GM06990 (cell line): ENCODE data around the gene SRPRA.

Source experiments
- DNase-seq: peaks from one replicate; pipeline ENCODE4 v3.0.0-alpha.2; 2011; ENCODE audit not compliant: insufficient read length; ENCODE audit errors: extremely low read depth
- H3K27me3 ChIP-seq: replicated peaks from 2 replicates; pipeline ENCODE4 v1.6.0; 2011; ENCODE audit warnings: low read length; ENCODE audit not compliant: control insufficient read depth, insufficient read depth
- H3K36me3 ChIP-seq: 2 replicates; pipeline ENCODE4 v1.5.1; 2011; ENCODE audit warnings: low read length; ENCODE audit not compliant: control insufficient read depth, insufficient read depth
- H3K4me3 ChIP-seq: replicated peaks from 2 replicates; pipeline ENCODE4 v1.5.1; 2011; ENCODE audit warnings: low read depth, mild to moderate bottlenecking, control low read depth, low read length
- TF ChIP-seq, protein P1 (sequence below): IDR thresholded peaks from 2 replicates; pipeline ENCODE4 v1.5.1; 2011; ENCODE audit warnings: low read length, control low read depth, mild to moderate bottlenecking, inconsistent platforms; ENCODE audit not compliant: insufficient read depth, poor library complexity, severe bottlenecking

The SRPRA gene

DNA sequence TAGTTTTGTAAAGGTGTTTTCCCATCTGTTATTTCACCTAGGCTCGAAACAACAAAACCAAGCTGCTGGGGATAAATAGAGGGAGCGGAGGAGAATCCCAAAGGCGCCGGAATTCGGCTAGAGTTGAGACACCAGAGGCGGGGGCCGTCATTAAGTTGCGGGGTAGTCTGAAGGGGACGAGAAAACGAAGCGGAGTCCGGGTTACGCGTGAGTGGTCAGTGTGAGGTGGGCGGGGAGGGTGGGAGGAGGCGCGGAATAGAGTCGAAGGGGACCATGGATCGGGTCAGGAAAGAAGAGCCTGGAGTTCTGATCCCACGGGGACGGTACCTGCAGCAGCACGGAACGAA is 361 bp downstream of the SRPRA start:
- Histone ChIP-seq H3K36me3 (peaks cover 41% of the 10 kb centered on the region), H3K4me3 (peak overlapping the region; percentile 94), H3K27me3 (no peaks in the 10 kb centered on the region)
- no peak for DNase-seq
- TF ChIP-seq, protein P1, sequence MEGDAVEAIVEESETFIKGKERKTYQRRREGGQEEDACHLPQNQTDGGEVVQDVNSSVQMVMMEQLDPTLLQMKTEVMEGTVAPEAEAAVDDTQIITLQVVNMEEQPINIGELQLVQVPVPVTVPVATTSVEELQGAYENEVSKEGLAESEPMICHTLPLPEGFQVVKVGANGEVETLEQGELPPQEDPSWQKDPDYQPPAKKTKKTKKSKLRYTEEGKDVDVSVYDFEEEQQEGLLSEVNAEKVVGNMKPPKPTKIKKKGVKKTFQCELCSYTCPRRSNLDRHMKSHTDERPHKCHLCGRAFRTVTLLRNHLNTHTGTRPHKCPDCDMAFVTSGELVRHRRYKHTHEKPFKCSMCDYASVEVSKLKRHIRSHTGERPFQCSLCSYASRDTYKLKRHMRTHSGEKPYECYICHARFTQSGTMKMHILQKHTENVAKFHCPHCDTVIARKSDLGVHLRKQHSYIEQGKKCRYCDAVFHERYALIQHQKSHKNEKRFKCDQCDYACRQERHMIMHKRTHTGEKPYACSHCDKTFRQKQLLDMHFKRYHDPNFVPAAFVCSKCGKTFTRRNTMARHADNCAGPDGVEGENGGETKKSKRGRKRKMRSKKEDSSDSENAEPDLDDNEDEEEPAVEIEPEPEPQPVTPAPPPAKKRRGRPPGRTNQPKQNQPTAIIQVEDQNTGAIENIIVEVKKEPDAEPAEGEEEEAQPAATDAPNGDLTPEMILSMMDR = no peak

DNA sequence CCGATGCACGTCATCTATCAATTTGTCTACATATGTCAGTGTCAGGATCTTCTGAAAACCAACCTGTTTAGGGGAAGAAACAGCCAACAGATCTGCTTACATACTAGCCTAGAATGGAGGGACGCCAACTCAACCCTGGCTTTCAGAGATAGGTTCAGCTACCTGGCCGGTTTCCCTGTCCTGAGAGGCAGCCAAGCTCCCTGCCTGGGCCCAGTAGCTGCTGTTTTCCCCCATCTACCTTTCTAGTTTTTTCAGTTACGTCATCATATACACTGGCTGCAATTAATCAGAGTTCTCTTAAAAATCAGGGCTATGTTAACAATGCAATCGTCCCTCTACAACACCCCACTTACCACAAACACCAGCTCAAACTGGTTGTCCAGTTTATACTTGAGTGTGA is 1.0 kb downstream of the SRPRA start:
- peak overlapping the region; percentile 94 for H3K4me3 ChIP-seq

DNA sequence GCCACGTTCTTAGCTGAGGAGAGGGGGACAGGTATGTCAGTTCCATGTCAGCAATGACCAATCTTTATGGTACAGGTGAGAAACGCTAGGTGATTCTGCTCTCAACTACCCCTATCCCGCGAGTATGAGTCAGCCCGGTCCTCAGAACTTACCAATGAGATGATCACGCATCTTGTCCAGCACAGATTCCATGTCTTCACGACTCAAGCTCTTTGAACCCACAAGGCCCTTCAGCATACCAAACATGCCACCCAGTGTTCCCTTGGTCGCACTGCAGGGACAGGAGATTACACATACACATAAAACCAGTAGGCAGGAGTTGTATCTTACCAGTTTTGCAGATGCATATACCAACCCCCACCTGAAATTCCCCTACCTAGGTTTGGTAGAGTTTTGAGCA is 2.9 kb downstream of the SRPRA start:
- TF ChIP-seq, protein P1 = no peak
- H3K36me3 ChIP-seq = peaks cover 38% of the 10 kb centered on the region
- H3K4me3 ChIP-seq = no peak overlapping the region
- H3K27me3 ChIP-seq = no peaks in the 10 kb centered on the region
- no peak for DNase-seq

More for the DNA sequence above, 1.0 kb downstream of the SRPRA start:
- DNase-seq = no peak
- H3K36me3 ChIP-seq = peaks cover 39% of the 10 kb centered on the region
- H3K27me3 ChIP-seq = no peaks in the 10 kb centered on the region
- TF ChIP-seq, protein P1 = no peak

DNA sequence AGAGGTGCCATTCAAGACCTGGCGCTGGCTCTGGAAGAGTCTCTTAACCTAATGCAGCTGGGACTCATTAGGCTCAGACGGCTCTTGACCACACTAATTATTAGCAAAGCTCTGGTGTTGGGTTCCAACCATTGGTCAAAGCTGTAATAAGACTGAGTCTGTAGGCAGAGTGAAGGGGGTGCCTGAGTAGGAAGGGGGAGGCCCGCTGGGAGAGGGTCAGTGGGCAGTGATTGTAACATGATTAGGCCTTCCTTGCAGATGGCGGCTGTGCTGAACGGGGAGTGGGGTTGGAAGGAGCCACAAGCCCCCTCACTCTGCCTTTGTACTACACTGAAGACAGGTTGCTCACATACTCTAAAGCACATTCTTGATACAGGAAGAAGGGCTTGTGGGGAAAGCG is 5.2 kb downstream of the SRPRA start:
- H3K36me3 ChIP-seq = peaks cover 38% of the 10 kb centered on the region
- no peak for DNase-seq
- TF ChIP-seq, protein P1 = no peak
- H3K4me3 ChIP-seq = no peak overlapping the region
- no peaks in the 10 kb centered on the region for H3K27me3 ChIP-seq

DNA sequence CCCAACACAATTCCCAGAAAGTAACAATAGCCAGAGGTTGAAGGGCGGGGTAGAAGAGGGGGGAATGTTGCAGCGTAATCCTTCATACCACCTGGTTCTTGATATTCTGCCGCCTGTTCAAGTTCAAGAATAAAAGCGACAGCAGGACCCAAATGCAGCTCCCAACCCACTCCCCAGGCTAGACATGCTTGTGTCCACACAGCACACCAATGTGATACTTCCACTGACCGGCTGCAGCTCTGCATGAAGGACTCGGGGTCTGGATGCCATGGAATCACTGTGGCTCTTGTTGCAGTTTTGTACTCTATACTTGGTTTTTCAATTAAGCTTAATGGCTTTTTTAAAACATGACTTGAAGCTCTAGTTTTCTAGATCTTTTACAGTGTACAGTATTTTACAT is 6.5 kb downstream of the SRPRA start:
- Histone ChIP-seq H3K4me3 (no peak overlapping the region), H3K36me3 (peaks cover 38% of the 10 kb centered on the region), H3K27me3 (no peaks in the 10 kb centered on the region)
- no peak for DNase-seq
- TF ChIP-seq, protein P1 = no peak

DNA sequence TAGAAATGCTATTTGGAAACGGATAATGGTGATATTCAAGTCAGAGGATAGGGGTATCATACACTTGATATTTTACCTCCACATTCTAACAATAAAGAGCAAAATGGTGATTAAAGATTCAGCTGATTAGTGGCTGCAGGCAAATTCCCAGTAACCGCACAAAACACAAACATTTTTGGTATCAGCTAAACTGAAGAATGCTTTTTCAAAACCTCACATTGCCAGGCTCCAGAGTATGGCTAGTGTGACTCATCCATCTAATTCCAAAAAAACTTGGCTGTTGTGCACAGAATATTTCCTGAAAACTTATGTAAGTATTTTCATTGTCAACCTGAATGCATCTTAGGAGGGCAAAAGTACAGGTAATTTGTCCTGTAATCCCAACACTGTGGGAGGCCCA is 10.9 kb downstream of the SRPRA start:
- Histone ChIP-seq H3K36me3 (peaks cover 7% of the 10 kb centered on the region), H3K4me3 (no peak overlapping the region), H3K27me3 (no peaks in the 10 kb centered on the region)
- TF ChIP-seq, protein P1 = no peak
- DNase-seq = no peak
